GM13977 (cell line): Measurements from ENCODE around the gene RAD51D.

Source experiments
- DNase-seq: peaks from one replicate; pipeline ENCODE4 v3.0.0; 2012; ENCODE audit warnings: low spot score
- CTCF ChIP-seq: IDR thresholded peaks from 2 replicates; pipeline ENCODE4 v1.5.1; 2012; ENCODE audit warnings: mild to moderate bottlenecking, control low read depth; ENCODE audit not compliant: insufficient read depth; ENCODE audit errors: extremely low read depth, missing control alignments
- in situ Hi-C: fragments of 300-500 bp; cut with MboI; formaldehyde crosslinking; loops from one replicate; pipeline ENCODE4 v1.12.0; 2022; ENCODE audit warnings: low sequenced_read_pairs, low pct_unique_long_range_greater_than_20kb, mixed read lengths, inconsistent platforms; ENCODE audit not compliant: unreplicated experiment

RAD51D gene

DNA sequence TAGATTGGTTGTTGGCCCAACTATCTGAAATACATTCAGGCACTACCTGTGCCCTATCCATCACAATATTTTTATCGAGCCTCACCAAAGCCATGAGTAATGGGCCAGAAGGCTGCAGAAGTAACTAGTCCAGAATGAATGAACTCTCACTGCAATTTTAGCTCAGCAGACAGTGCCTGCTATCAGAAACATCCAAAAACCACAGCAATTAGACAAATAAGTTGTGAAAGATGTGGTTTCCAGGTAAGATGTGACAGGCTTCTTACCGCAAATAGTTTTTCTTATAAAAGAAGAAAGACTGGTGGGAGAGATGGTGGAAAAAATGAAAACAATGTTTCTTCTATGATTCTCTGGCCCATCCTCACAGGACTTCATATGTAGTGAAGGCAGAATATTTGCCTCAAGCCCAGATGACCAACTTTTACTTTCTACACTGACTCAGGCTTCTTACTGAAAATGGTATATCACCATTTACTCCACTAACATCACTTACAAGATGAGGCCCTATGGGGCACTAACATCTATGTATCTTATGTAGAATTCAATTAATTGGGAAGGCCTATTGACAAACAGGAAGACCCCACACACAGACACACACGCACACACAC is 46.4 kb downstream of the RAD51D start:
- DNase-seq = no peak

GRCh38 chr17:35069311-35069710 is 50.3 kb downstream of the RAD51D start:
- DNase-seq = no peak
- no peak for TF ChIP-seq CTCF
- in situ Hi-C loops = no loop called here

More for the DNA sequence above, 46.4 kb downstream of the RAD51D start:
- in situ Hi-C loops = no loop called here
- no peak for TF ChIP-seq CTCF

DNA sequence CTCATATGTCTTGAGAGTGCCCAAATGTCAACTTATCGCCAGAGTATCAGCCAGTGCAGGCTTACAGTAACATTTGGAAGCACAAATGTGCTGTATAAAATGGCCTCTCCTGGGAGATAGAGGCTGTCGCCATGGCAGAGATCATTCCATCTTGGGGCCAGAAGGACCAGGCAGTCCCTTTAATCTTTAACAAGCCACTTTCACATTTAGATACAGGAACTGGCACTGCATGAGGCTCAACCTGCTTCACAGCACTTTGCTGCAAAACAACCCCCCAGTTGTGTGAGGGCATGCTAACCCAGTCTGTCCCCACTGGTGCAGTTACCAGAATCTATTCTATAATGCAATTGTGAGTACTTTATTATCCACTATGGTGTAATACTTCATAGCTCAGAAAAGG is 51.4 kb downstream of the RAD51D start:
- no peak for TF ChIP-seq CTCF
- DNase-seq = no peak
- in situ Hi-C loops = no loop called here

DNA sequence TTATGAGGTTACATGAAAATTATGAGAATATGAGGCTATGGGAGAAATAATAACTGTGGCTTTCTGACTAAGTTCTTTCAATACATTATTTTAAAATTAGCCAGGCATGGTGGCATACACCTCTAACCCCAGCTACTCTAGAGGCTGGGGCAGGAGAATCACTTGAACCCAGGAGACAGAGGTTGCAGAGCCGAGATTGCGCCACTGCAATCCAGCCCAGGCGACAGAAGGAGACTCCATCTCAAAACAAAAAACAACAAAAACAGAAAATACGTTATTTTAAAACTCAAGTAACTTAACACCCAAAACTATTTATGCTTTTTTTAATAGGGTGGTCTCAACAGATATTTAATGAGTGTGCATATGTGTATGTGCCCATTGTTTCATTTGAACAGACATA is 53.8 kb downstream of the RAD51D start:
- DNase-seq = no peak
- TF ChIP-seq CTCF = no peak
- in situ Hi-C loops = no loop called here

- in situ Hi-C loops = no loop called here
- no peak for TF ChIP-seq CTCF
- DNase-seq = no peak
These were observed 55.0 kb downstream of the RAD51D start for GRCh38 chr17:35064516-35065215.

GRCh38 chr17:35063514-35064223 is 56.0 kb downstream of the RAD51D start, which contains the start of gene RFFL:
RFFL (minus strand) TSS chr17:35063707; CDS start chr17:35026553, 37,154 bp downstream.
- DNase-seq = peak; percentile 77
- TF ChIP-seq CTCF = peak; percentile 24
- in situ Hi-C loops = no loop called here
